Bronchial epithelial cell (primary cell): ENCODE data around the gene ALAD. TPM values are rescaled to one million over a fixed set of nuclear protein-coding genes. Genes with fewer than 3 reads are reported as not detected.
A peak's percentile ranks its signal among the peaks of the same experiment; 100 is the strongest.

Source experiments
- DNase-seq: peaks from one replicate; pipeline ENCODE4 v3.0.0-alpha.2; 2010; ENCODE audit warnings: low read depth
- FAIRE-seq: peaks from 2 replicates; lab custom pipeline; 2011; peaks lifted over from hg19 to GRCh38; lab: Jason Lieb, UNC
- H3K27me3 ChIP-seq: 2 replicates; pipeline ENCODE4 v1.5.1; 2011; ENCODE audit warnings: low read length; ENCODE audit not compliant: control insufficient read depth, insufficient read depth
- H3K36me3 ChIP-seq: 2 replicates; pipeline ENCODE4 v1.5.1; 2011; ENCODE audit warnings: low read length; ENCODE audit not compliant: control insufficient read depth, insufficient read depth
- H3K4me3 ChIP-seq: 2 replicates; pipeline ENCODE4 v1.5.1; 2011; ENCODE audit warnings: mild to moderate bottlenecking, low read depth, low read length, control low read depth
- CTCF ChIP-seq: IDR thresholded peaks from 2 replicates; pipeline ENCODE4 v1.5.1; 2011; ENCODE audit warnings: mild to moderate bottlenecking, moderate library complexity, low read length, control low read depth, inconsistent platforms; ENCODE audit not compliant: insufficient read depth, severe bottlenecking
- total RNA-seq: library from RNA; depleted of rRNA; stranded (reverse); fragments of >200 nt; gene quantifications from 2 replicates; pipeline ENCODE4 v1.2.1, GENCODE V29; 2014

Gene ALAD
- total RNA-seq, 1 donor from 2014 or later, result 3.2 TPM

- H3K4me3 ChIP-seq, result no peak overlapping the region
- FAIRE-seq, result no peak
- H3K36me3 ChIP-seq, result no peaks in the 10 kb centered on the region
- no peak for DNase-seq
- TF ChIP-seq CTCF, result no peak
- H3K27me3 ChIP-seq, result peaks cover 8% of the 10 kb centered on the region
Observed at GRCh38 chr9:113355040-113355596, 46.0 kb downstream of the ALAD start.

- Histone ChIP-seq H3K27me3 (peaks cover 14% of the 10 kb centered on the region), H3K36me3 (no peaks in the 10 kb centered on the region), H3K4me3 (no peak overlapping the region)
- no peak for FAIRE-seq
- TF ChIP-seq CTCF, result no peak
- peak; percentile 72 for DNase-seq
Observed at GRCh38 chr9:113352411-113352810, 48.7 kb downstream of the ALAD start.

GRCh38 chr9:113352006-113352405 lies 49.1 kb downstream of the ALAD start:
- Histone ChIP-seq H3K4me3 (no peak overlapping the region), H3K36me3 (no peaks in the 10 kb centered on the region), H3K27me3 (peaks cover 14% of the 10 kb centered on the region)
- DNase-seq (no peak), FAIRE-seq (no peak)
- TF ChIP-seq CTCF, result no peak

GRCh38 chr9:113350937-113351336 lies 50.1 kb downstream of the ALAD start:
- TF ChIP-seq CTCF, result no peak
- Histone ChIP-seq H3K36me3 (no peaks in the 10 kb centered on the region), H3K27me3 (peaks cover 14% of the 10 kb centered on the region), H3K4me3 (no peak overlapping the region)
- DNase-seq (no peak), FAIRE-seq (no peak)

- FAIRE-seq (no peak), DNase-seq (no peak)
- no peaks in the 10 kb centered on the region for H3K36me3 ChIP-seq
- peaks cover 14% of the 10 kb centered on the region for H3K27me3 ChIP-seq
- H3K4me3 ChIP-seq, result peak overlapping the region; percentile 31
- TF ChIP-seq CTCF, result no peak
Observed at GRCh38 chr9:113350107-113350661, 50.9 kb downstream of the ALAD start.
